COLO668 (cell line): ENCODE results near the gene SHOC2.

Source experiments
- DNase-seq: peaks from one replicate; lab custom pipeline; 2025; ENCODE audit not compliant: unreplicated experiment; lab: John Stamatoyannopoulos, UW

SHOC2 gene

GRCh38 chr10:110979611-110980010, 60.2 kb downstream of the SHOC2 start:
- DNase-seq: no peak

DNA sequence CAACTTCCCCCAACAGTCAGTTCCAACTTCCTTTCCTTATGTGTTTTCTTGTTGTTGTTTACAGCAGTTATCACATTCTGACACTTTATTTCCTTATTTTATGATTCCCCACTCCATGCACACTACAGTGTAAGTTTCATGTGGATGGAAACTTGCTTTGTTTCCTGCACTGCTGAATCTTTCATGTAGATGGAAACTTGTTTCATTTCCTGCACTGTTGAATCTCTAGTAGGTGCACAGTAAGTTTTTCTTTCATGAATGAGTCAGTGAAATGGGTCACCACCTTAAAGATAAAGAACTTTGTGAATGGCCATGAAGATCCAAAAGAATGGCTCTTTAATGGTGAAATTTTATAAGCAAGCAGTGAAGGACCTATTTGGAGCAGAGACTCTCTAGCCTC, 61.4 kb downstream of the SHOC2 start:
- no peak for DNase-seq

DNA sequence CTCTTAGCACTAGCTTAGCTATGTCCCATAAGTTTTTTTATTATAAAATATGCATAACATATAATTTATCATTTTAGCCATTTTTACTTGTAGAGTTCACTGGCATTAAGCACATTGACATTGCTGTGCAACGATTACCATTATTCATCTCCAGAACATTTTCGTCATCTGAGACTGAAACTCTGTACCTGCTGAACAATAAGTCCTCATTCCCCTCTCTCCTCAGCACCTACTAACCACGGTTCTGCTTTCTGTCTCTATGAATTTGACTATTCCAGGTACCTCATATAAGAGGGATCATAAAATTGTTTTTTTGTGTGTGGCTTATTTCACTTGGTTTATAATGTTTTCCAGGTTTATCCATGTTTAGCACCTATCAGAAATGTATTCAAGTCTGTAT, 64.1 kb downstream of the SHOC2 start:
- DNase-seq: no peak

DNA sequence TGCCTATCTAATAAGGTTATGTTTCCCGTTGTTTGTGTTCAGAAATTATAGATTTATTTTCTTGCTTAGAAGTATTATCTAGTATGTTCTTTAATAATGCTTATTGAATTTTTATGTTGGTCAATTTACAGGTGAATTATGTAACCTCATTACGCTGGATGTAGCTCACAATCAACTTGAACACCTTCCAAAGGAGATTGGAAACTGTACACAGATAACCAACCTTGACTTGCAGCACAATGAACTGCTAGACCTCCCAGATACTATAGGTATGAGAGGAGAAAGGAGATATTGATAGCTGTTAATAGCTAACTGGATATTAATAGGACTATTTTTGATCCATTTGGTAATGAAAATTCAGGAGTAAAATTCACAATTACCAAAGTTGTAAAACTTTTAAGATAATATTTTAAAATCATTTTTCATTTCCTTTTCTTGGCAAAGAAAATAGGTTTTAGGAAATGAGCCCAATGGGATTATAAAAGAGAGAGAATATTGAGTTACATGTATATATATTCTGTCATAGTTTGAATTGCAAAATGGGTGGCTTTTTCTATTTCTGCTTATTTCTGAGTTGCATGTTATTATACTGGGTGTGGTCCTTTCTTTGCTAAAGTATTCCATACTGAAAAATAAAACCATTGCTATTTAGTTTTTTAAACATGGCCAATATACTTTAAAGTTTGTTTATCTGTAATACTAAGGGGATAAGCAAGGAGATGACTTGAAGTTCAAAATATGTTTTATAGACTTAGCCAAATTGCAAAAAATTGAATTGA, 66.3 kb downstream of the SHOC2 start:
- no peak for DNase-seq

DNA sequence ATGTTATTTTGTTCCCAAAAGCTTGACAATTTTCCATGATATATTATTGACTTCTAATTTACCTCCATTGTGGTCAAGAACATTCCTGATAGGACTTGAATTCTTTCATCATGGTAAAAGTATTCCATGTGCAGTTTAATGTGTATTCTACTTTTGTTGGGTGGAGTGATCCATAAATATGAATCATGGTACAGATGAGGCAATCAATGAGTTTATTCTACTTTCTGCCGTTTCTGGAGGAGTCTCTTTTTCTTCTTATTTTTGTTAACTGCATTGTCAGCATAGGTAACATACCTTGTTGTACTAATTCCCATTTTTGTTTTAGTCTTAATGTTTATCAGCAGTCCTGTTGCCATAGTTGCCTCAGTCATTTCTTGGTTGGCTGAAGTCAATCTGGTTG, 69.6 kb downstream of the SHOC2 start:
- DNase-seq: no peak

DNA sequence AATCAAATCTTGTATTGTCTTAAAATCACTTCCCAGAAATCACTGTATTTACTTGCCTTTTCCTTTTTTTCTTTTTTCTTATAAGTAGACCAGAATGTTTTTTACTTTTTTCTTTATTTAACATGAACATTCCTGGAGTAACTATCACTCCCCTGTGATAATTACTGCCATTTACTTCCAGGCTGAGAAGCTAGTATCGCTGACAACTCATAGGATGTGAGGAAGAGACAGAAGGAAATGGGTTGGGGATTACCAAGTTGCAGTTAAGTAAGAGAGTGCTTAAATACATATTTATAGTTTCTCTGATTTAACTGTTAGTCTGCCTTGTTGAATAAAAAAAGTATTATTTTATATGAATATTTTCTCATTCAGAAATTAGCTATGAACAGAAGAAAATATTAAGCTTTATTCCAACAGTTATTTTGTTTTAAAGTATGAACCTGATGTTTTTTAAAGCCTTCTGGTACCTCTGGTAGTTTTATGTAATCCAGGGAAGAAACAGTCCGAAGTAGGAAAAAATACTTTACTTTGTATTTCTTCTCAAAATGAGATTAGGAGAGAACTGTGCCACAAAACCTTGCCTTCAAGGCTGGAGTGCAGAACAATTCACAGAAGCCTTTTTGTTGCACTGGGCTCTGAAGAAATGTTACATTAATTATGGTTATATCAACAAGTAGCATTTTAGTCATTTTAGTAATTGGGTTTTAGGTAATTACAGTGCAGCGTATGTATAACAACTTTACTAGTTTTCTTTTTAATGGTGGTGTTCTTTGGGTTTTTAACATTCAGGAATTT, 72.8 kb downstream of the SHOC2 start:
- no peak for DNase-seq

GRCh38 chr10:110993024-110993693, 73.8 kb downstream of the SHOC2 start:
- no peak for DNase-seq

DNA sequence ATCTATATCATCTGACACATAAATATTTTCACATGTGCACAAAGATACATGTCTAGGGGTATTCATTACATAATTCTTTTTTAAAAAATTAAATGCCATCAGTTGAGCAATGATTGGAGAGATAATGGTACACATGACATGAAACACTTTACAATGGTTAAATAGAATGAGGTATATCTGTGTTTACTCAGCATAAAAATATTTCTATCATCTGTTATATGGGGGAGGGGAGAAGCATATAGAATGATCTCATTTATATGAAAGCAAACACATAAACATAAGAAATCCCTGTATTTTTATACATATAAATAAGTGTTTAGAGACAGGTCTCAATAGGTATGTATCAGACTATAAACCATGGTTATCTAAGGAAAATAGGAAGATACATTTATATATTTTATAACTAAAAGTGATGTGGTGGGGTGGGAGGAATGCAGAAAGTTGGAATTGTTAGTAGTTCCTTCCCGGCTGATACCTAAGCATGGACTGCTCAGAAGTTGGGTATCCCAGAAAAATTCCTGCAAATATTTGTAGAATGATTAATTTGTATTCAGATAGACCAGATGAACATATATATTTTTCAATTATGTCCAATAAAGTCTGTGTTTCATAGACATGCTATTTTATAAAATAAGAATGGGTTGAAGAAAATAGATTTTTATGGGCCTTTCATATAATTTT, 75.1 kb downstream of the SHOC2 start:
- DNase-seq: no peak

DNA sequence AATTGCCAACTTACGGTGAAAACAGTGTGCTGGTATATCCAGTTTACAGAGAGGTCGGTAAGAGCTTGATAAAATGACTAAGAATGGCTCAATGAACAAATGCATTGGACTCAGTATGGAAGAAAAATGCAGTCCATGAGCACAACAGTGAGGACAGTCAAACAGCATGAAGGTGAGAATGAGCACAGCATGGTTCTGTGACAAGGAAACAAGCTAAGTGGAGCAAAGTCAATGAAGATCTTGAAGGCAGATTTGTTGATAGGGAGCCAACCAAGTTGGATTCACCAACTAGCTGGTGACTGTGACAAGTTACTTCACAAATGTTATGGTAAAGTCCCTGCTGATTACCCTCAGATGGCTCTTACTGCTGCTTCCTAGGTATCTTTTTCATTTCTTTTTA, 75.9 kb downstream of the SHOC2 start:
- no peak for DNase-seq

DNA sequence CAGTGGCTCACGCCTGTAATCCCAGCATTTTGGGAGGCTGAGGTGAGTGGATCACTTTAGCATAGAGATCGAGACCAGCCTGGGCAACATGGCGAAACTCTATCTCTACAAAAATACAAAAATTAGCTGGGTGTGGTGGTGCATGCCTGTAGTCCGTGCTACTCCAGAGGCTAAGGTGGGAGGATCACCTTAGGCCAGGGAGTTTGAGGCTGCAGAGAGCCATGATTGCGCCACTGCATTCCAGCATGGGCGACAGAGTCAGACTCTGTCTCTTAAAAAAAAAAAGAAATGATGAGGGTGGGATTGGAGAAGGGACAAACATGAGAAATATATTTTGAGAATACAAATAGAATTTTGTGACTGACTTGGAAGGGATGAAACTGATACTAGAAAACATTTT, 76.9 kb downstream of the SHOC2 start:
- no peak for DNase-seq

DNA sequence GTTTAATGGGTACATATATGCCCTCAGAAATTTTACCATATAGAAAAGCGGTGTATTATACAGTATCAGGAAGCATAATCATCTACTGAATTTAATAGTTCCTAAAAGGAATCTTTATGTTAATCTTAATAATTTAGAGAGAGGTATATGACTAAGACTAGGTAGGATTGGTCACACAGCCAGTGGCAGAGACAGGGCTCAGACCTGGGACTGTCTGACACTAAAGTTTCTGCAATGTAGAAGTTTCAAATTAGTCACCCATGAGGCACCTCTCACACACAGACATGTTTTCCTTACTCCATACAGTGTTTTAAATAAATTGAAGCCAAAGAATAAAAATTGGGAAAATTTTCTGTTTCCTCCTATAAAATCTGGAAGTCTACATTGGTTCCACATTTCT, 84.6 kb downstream of the SHOC2 start:
- no peak for DNase-seq

DNA sequence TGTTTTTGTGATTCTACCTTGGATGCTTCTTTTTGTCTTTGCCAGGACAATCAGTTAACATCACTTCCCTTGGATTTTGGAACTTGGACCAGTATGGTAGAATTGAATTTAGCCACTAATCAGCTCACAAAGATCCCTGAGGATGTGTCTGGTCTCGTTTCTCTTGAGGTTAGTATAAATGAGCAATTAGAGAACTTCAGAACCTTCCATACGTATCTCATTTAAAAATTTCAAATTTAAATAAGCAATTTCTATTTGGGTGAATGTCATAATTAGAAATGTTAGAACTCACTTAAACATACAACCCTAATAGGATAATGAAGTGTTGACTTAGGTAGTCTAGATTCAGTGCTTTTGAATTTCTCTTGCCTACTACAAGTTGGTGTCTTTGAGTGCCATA, 88.1 kb downstream of the SHOC2 start:
- no peak for DNase-seq

- no peak for DNase-seq
Observed at GRCh38 chr10:111015181-111015580, 95.8 kb downstream of the SHOC2 start.

DNA sequence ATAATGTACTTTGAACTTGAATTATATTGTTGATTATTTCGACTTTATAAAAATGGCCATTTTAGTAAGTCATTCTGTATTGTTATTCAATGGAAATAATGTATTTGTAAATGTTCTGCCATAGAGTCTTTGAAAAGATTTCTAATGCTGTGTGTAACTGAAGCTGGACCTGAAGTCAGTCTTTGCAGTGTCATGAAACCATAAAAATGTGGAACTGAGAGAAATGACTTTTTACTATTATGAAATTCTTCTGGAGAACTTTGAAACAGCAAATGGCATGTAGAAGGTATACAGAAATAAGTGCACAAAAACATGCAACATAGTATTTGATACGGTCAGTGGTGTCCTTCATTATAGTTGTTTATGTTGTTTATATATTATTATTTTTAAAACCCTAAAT, 97.7 kb downstream of the SHOC2 start:
- no peak for DNase-seq

DNA sequence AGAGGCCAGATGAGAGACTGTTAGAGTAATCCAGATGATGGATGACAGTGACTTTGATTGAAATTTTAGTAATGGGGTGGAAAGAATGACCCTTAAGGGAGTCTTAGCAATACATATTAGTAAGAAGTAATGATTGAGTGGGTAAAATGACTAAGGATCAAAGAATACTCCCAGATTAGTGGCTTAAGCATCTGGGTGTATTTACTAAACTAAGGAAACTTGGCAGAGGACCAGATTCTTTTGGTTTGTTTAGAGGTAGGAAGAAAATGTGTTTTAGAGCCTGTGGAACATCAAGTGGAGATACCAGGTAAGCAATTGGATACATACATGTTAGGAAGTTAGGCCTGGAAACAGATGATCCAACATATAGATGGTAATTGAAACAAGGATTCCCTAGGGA, 98.6 kb downstream of the SHOC2 start:
- no peak for DNase-seq

DNA sequence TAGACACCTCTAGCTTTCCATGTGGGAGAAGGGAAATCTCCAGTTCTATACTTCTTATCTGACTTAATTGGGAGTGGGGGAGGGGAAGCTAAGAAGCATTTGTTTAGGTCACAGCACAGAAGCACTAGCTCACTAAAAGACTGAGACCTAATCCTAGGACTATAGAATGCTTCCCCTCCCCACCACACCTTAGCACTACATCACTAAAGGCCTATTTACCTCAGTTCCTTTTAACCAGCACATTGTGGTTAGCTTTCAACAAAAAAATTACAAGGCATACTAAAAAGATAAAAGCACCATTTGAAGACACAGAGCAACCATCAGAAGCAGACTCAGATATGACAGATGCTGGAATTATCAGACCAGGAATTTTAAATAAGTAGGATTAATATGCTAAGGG, 103.7 kb downstream of the SHOC2 start:
- DNase-seq: no peak

DNA sequence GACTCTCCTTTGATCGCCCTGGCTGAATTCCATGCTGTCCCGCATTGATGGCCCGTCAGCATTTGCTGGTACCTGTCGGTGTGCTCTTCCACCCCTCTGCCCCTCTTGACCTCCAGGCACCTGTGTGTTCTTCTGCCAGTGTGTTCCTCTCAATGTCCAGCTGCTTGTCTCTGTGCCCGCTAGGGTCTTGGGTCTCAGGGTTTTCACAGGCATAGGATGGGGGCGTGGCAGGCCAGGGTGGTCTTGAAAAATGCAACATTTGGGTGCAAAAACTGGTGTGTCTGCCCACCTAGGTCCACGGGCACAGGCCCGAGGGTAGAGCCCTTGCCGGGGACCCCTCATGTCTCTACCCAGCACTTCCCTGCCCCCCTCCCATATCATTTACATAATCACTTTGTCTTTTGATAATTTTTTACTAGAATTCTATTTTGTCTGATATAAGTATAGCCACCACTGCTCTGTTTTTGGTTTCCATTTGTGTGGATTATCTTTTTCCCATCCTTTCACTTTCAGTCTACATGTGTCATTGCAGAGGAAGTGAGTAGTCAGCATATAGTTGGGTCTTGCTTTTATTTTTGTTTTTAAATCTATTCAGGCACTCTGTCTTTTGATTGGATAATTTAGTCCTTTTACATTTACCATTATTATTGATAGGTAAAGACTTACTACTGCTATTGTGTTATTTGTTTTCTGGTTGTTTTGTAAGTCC, 110.8 kb downstream of the SHOC2 start:
- DNase-seq: no peak

DNA sequence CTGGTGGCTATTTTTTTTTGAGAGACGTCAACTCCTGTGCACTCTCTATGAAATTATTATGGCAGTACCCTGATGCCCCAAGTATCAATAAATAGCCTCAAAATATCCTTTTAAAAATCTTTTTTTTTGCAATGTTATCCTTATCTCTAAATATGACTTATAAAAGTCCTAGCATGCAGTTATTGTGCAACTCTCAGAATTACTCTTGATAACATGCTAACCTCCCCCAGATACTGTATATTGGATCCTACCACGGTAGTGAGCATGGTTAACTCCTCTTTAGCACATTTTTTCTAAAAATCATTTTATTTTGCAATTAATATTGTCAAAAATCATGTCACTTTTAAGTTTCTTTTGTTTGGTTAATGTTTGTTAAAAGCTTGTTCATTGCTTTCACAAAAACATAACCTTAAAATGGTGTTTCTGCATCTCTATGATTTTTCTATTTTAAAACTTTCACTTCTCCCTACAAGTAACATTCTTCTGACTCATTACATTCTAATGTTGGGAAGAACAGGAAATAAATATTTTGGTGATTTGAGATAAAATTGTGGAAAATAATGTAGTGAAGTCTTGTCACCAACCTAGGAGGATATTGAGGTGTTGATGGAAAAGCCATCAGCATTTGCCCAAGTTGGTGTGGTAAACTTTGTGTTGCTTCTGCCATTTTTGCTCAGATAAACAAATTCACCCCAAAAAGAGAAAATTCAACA, 115.3 kb downstream of the SHOC2 start:
- no peak for DNase-seq

- DNase-seq: no peak
Observed at GRCh38 chr10:111035542-111035941, 116.1 kb downstream of the SHOC2 start.

- no peak for DNase-seq
Observed at GRCh38 chr10:111037858-111038257, 118.5 kb downstream of the SHOC2 start.
